ENCODE results near the gene ERCC5. TPM values are rescaled to one million over a fixed set of nuclear protein-coding genes. Genes with fewer than 3 reads are reported as not detected.

Gene ERCC5
- total and polyA plus RNA-seq, 9 of the 15 experiments (the other 6 are each of a cell fraction or from before 2014, with no cell fraction given): 7.4 to 43.1 (median 33.9) TPM

- CTCF ChIA-PET (ENCODE audit: low intra/inter-chr PET ratio): no interaction called here
Observed at GRCh38 chr13:102904408-102904862, 58.6 kb downstream of the ERCC5 start.

More at GRCh38 chr13:102904408-102904862, 58.6 kb downstream of the ERCC5 start:
- in situ Hi-C loops (cut with MboI) (no loop called here), intact Hi-C loops (cut with micrococcal nuclease) (no loop called here)
- TF ChIP-seq GTF2E2 (tag; IDR thresholded peaks at IDR 0.05) (no peak), PHF20 (IDR thresholded peaks at IDR 0.05; ENCODE audit: partially characterized antibody) (no peak), NR1H2 (CRISPR knock-in tag; IDR thresholded peaks at IDR 0.05) (no peak), BMI1 (IDR thresholded peaks at IDR 0.05; ENCODE audit: low read length) (no peak), HBP1 (CRISPR knock-in tag; IDR thresholded peaks at IDR 0.05) (no peak), PTTG1 (tag; IDR thresholded peaks at IDR 0.05; ENCODE audit: low read depth) (no peak), XRCC5 (IDR thresholded peaks at IDR 0.05; ENCODE audit: low read depth, low read length) (no peak), SREBF2 (CRISPR knock-in tag; IDR thresholded peaks at IDR 0.05) (no peak), POLR3A (IDR thresholded peaks at IDR 0.05; ENCODE audit: borderline replicate concordance, extremely low read depth, insufficient read depth, insufficient read length) (no peak), CTCFL (IDR thresholded peaks at IDR 0.05; ENCODE audit: borderline replicate concordance, insufficient read depth, low read depth, low read length, poor library complexity, severe bottlenecking) (no peak), FOXK2 (conservative IDR thresholded peaks at IDR 0.05 in 1 of 2, IDR thresholded peaks at IDR 0.05 in 1 of 2; ENCODE audit: low read depth in 2 of 2) (no peak), NRF1 (conservative IDR thresholded peaks at IDR 0.05 in 1 of 2, IDR thresholded peaks at IDR 0.05 in 1 of 2) (no peak)
- Histone ChIP-seq H3K4me3 (no peak overlapping the region), H3K4me2 (ENCODE audit: insufficient read depth, low read length) (no peak overlapping the region), H3K27ac (ENCODE audit: extremely low read depth, low read depth, low read length) (no peak overlapping the region), H3K9me3 (replicated peaks; ENCODE audit: control insufficient read depth, insufficient read depth, low read depth, low read length) (no peaks in the 10 kb centered on the region), H4K20me1 (replicated peaks; ENCODE audit: control insufficient read depth, insufficient read depth, low read length) (no peaks in the 10 kb centered on the region), H2AFZ (ENCODE audit: low read depth, low read length) (no peak overlapping the region), H3K9ac (ENCODE audit: insufficient read depth in 1 of 2, low read depth in 2 of 2, low read length in 2 of 2) (no peak overlapping the region), H3K4me1 (replicated peaks in 1 of 2; ENCODE audit: control insufficient read depth in 2 of 2, insufficient read depth in 2 of 2, low read length in 2 of 2) (no peaks in the 10 kb centered on the region), H3K27me3 (ENCODE audit: control insufficient read depth in 2 of 2, insufficient read depth in 2 of 2, low read length in 2 of 2) (no peaks in the 10 kb centered on the region), H3K79me2 (ENCODE audit: control insufficient read depth, insufficient read depth, low read length) (no peaks in the 10 kb centered on the region), H3K36me3 (ENCODE audit: control insufficient read depth, insufficient read depth, low read length) (no peaks in the 10 kb centered on the region), H3K9me1 (ENCODE audit: control insufficient read depth, insufficient read depth, low read length) (no peaks in the 10 kb centered on the region)
- DNase-seq (ENCODE audit: extremely low read depth in 1 of 4, low spot score in 3 of 4) (no peak), FAIRE-seq (no peak), ATAC-seq (no peak)
- 2% methylated on average over 5 of the region's 5 CpGs for WGBS (ENCODE audit: insufficient coverage, low coverage, missing lambda C conversion rate)
- POLR2A ChIA-PET: no interaction called here
- BruUV-seq (replicated peaks): no TSS peak

Measured in K562 (cell line).